Panc1 (cell line): ENCODE measurements around the gene C15orf40. TPM values are rescaled to one million over a fixed set of nuclear protein-coding genes. Genes with fewer than 3 reads are reported as not detected.

ENCODE experiments used
- total RNA-seq: library from RNA; stranded (reverse); gene quantifications from one replicate; pipeline ENCODE4 v1.2.1, GENCODE V29; 2021; ENCODE audit not compliant: unreplicated experiment

C15orf40 gene
- total RNA-seq, 1 experiment from 2014 or later, result 21.1 TPM

Other genes with a start within 250 kb of the C15orf40 start
- not detected for gene FSD2, start 205.6 kb downstream of the C15orf40 start, total RNA-seq
- gene WHAMM, start 202.0 kb downstream of the C15orf40 start, total RNA-seq, result 8.8 TPM
- gene HOMER2, start 58.9 kb downstream of the C15orf40 start, total RNA-seq, result 35.9 TPM
- gene RAMAC, start 25.4 kb downstream of the C15orf40 start, total RNA-seq, result 32.0 TPM
- 88.4 TPM for gene BTBD1, start 55.6 kb upstream of the C15orf40 start, total RNA-seq
- 0.69 TPM for gene TM6SF1, start 96.0 kb upstream of the C15orf40 start, total RNA-seq
- 34.1 TPM for gene HDGFL3, start 196.2 kb upstream of the C15orf40 start, total RNA-seq